ENCODE results near the gene CACNA1C. TPM values are rescaled to one million over a fixed set of nuclear protein-coding genes. Genes with fewer than 3 reads are reported as not detected.

Gene CACNA1C
- total RNA-seq, 4 donors from 2014 or later: 3.8 to 13.6 (median 5.7) TPM

GRCh38 chr12:2451497-2451896 is 398.7 kb downstream of the CACNA1C start:
- ATAC-seq (ENCODE audit: low FRiP score) (no peak), DNase-seq (ENCODE audit: low spot score) (no peak)
- no peak for TF ChIP-seq CTCF (IDR thresholded peaks at IDR 0.05)

GRCh38 chr12:2453076-2453760 is 400.4 kb downstream of the CACNA1C start:
- DNase-seq (ENCODE audit: low spot score): no peak
- TF ChIP-seq CTCF (IDR thresholded peaks at IDR 0.05): no peak
- no peak for ATAC-seq (ENCODE audit: low FRiP score)

- DNase-seq (ENCODE audit: low spot score): no peak
- ATAC-seq (ENCODE audit: low FRiP score): no peak
- TF ChIP-seq CTCF (IDR thresholded peaks at IDR 0.05): no peak
Measured at GRCh38 chr12:2453761-2454090, 400.9 kb downstream of the CACNA1C start.

GRCh38 chr12:2454601-2455177 is 401.9 kb downstream of the CACNA1C start:
- DNase-seq (ENCODE audit: low spot score): no peak
- no peak for ATAC-seq (ENCODE audit: low FRiP score)
- TF ChIP-seq CTCF (IDR thresholded peaks at IDR 0.05): no peak

GRCh38 chr12:2455410-2455809 is 402.6 kb downstream of the CACNA1C start:
- no peak for ATAC-seq (ENCODE audit: low FRiP score)
- DNase-seq (ENCODE audit: low spot score): no peak
- no peak for TF ChIP-seq CTCF (IDR thresholded peaks at IDR 0.05)

GRCh38 chr12:2456122-2456812 is 403.5 kb downstream of the CACNA1C start:
- ATAC-seq (ENCODE audit: low FRiP score): no peak
- no peak for TF ChIP-seq CTCF (IDR thresholded peaks at IDR 0.05)
- DNase-seq (ENCODE audit: low spot score): no peak

- TF ChIP-seq CTCF (IDR thresholded peaks at IDR 0.05): no peak
- ATAC-seq (ENCODE audit: low FRiP score): no peak
- no peak for DNase-seq (ENCODE audit: low spot score)
Measured at GRCh38 chr12:2456813-2457186, 404.0 kb downstream of the CACNA1C start.
